Stimulated activated CD8-positive, alpha-beta memory T cell treated with anti-CD3 and anti-CD28 coated beads, Interleukin-12 subunit alpha, Interleukin-12 subunit beta, amount 100 ng/mL, for 24 hours (primary cell): ENCODE results near the gene AGR3.

Source experiments
- DNase-seq: peaks from one replicate; pipeline ENCODE4 v3.0.0-alpha.2; 2020; ENCODE audit errors: extremely low read depth

The AGR3 gene

DNA sequence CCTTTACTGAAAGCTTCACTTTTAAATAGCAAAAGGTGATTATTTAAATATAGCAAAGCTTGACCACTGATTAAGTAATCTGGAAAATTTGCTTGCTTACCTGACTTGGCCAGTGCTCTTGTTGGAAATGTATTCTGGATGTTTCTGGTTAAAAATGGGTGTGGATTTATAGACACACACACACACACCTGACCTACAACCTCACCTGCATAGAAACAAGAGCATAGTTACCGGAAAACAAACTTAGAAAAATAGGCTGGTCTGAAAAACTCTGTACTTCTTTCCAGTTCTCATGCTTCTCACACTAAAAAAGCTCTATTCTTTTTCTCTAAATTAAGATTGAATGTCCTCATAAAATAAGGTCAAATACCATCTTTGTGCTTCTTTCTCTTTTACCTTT, at the start of gene AGR3:
AGR3 (minus strand) TSS at position 140 of the 400 bp plus-strand sequence. CDS start 3,365 bp downstream, outside the sequence.
- DNase-seq, result no peak

GRCh38 chr7:16930946-16931345, 49.2 kb upstream of the AGR3 start:
- DNase-seq, result no peak

DNA sequence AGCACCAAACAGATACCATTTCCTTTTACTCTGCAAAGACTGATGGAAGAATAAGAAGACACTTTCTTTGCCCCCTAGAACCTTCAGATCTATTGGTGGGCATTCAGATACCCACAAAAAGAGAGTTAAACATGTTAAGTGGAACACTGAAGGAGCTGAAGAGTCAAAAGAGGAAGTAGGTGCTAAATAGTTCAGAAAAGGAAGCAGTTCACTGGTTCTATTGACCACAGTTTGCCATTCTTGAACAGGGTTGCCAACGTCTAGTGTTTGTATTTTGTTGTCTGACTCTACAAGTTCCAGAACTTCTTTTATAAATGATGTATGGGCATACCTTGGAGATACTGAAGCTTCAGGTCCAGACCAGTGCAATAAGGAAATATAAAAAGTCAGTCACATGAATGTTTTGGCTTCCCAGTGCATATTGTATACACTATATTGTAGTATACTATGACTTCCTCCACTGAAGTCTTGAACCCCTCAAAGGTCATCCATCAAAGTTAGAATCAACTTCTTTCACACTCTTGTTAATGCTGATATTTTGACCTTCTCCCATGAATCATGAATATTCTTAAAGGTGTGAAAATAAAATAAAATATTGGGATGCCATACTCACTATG, 47.5 kb upstream of the AGR3 start:
- DNase-seq, result no peak

- no peak for DNase-seq
Observed at GRCh38 chr7:16926861-16927260, 45.1 kb upstream of the AGR3 start.

DNA sequence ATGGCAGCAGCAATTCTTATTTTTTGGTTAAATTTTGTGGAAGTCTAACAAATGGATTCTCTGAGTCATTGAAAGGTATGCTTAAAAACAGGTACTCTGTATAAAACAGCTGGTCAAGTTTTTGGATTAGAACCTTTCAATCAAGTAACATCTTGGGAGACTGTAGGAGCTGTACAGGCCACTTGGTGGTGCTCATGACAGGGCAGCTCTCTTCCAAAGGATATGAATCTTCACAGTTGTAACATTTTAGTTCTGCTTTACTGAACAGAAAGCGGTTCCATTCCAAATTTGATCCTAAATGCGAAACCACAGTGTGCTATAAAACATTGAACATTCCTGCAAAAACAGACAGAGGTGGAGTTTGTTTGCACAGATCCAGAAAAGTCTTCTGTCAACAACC, 44.5 kb upstream of the AGR3 start:
- DNase-seq, result no peak

GRCh38 chr7:16925609-16926008, 43.8 kb upstream of the AGR3 start:
- DNase-seq, result no peak

- no peak for DNase-seq
Observed at GRCh38 chr7:16923019-16923418, 41.2 kb upstream of the AGR3 start.

DNA sequence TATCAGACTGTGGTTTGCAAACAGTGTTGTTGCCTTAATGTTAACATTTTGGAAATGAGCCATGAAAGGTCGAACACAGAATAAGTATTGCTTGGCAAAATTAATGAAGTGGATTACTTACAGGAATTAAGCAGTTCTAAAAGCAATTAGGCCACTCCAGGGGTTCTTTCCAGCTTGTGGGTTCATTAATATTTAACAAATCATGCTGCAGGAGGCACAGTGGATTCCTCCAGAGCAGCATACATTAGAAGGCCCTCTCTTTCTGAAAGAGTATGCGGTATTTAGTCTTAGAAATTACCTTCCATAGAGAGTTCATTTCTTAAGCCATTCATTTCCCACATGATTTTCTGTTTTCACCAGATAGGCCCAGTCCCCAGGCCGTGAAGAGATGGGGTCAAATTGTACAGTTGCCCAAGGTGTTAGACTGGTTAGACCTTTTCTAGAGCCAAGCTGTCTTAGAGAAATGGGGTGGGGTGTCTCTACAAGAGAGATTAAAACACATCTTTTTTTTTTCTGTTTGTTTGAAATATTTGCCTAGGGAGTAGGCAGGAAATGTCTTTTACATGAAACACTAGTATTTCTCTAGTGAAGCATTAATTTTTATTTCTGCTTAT, 40.0 kb upstream of the AGR3 start:
- no peak for DNase-seq

DNA sequence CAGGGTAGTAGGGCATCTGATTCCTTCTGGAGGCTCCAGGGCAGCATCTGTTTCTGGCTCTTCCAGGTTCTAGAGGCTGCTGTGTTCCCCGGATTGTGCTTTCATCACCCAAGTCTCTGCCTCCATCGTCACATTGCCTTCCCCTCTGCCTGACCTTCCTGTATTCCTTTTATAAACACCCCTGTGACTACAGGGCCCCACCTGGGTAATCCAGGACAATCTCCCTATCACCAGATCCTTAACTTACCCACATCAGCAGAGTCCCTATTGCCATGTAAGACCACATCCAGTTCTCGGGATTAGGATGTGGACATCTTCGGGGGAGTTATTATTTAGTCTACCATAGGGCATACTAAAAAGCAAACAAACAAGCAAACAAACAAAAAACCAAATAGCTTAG, 39.4 kb upstream of the AGR3 start:
- no peak for DNase-seq

DNA sequence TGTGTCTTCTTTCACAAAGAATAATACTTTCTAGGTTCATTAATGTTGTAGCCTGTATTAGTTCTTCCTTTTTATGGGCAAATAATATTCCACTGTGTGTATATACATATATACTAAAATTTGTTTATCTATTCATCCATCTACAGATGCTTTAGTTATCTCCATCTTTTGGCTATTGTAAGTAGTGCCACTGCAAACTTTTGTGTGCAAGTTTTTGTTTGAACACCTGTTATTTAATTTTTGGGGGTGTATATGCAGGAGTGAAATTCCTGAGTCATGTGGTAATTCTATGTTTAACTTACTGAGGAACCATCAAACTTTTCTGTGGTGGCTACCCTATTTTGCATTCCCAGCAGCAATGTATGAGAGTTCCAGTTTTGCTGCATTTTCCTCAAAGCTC, 37.7 kb upstream of the AGR3 start:
- no peak for DNase-seq

DNA sequence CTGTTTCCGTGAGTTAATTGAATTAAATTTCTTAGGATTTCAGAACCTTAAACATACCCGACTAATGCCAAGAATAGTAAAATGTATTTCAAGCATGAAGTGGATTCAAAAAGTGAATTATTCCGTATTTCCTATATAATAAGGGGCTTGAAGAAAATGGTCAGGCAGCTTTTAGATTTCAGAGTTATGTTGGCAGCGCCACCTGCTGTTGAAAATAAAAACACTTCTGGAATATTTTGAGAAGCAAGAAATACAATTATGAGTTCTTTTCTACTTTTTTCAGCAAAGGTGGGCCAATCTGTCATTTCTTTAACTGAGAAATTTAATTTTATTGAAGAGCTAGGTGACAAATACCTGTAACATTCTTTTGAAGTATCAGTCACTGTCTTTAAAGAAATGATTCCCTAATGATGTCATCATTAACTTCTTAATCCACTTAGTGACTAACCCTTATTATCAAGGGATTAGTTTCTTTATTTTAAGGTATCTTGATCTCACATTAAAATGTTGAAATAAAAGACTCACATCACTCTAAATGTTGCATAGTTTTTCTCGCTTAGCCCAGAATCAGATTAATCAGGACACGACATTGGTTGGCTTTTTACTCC, 36.6 kb upstream of the AGR3 start:
- no peak for DNase-seq

DNA sequence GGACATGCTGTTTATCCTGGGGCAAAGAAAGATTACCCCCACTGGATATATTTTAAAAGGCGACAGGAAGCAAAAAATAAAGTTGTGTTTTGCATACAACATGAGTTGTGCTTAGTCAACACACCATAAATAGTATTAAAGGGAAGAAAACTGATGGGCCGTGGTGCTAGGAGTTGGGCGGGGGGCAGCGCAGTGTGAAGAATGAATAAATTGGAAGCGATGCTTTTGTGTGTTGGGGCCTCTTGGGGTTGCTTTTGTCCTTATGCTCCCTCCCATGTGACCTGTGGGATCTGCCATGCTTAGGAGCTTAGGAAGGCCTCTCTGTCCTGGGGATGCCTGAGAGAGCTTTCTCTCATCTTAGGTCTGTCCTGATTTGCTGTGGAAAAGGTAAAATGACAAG, 35.0 kb upstream of the AGR3 start:
- no peak for DNase-seq

GRCh38 chr7:16916105-16916639, 34.4 kb upstream of the AGR3 start:
- DNase-seq, result no peak

GRCh38 chr7:16915405-16915804, 33.6 kb upstream of the AGR3 start:
- DNase-seq, result no peak

DNA sequence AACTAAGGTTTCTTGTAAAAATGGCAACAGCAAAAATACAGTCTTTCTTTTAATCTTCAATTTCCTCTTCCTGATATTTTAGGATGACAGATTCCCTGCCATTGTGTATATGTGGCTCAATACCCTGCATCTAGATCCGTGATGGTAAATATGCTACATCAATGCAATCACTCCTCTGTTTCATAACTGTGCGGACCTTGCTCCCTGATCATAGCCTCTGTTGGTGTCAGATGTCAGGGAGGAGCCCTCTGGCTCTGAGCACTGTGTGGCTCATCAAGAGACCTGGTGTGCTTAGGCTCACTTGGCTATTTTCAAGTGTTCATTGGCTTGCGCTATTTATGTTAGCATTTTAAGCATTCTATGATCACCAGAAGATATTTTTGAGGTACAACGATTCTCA, 33.0 kb upstream of the AGR3 start:
- DNase-seq, result no peak

- DNase-seq, result no peak
Observed at GRCh38 chr7:16913643-16914042, 31.9 kb upstream of the AGR3 start.

GRCh38 chr7:16912540-16912939, 30.8 kb upstream of the AGR3 start:
- no peak for DNase-seq

DNA sequence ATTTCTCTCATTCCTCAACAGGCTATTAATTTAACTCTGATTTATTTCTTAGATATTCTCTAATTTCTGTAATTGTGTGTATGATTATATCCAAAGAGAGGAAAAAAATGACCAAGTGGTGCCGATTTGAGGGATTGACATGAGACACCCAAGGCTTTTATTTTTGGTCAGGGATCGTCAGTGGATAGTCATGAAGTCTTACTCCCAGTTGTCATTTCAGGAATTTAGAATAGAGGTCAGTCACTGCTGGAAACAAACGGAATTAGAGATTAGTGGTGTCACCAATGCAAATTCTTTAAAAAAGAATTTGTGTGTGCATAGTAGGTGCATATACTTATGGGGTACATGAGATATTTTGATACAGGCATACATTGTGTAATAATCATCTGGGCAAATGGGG, 26.8 kb upstream of the AGR3 start:
- no peak for DNase-seq

DNA sequence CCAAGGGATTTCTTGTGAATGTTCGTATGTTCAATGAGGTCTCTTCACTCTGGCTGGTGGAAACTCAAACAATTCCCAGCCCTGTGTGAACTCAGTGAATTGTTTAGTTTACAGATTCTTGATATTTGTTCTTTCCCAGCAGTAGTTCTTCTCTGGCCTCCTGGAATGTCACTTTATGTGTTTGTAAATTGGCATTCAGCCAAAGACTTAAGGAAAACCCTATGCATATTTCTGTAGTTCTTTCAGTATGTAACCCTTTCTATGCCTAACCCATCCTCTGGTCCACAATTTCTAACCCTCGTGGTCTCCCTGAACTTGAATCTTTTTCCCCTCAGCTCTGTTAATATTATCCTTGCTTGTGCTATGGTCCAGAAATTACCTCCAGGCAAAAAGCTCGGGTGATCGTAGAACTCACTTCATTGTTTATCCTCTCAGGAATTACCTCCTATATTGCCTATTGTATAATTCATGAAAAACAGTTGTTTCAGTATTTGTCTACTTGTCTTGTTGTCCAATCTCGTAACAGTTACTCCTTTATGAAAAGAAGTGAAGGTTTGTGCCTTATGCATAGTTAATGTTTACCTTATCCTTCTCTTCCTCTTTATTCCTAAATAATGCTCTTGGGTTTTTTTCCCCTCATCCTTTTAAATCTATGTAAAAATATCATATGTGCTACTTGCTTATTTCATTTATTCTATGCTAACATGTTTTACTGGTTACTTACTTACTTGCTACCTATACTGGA, 23.7 kb upstream of the AGR3 start:
- DNase-seq, result no peak

DNA sequence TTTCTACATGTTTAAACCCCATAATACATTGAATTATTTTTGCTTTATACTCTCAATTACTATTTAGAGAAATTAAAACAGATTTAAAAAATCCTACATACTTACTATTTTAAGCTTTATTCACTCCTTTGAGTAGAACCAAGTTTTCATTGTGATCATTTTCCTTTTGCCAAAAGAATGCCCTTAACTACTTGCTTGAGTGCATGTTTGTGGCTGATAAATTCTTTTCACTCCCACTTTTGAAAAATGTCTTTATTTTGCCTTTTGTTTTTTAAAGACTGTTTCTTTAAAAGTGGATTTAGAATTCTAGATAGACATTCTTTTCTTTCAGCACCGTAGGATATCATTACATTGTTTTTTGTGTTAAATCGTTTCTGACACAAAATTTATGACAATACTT, 22.3 kb upstream of the AGR3 start:
- DNase-seq, result no peak

GRCh38 chr7:16900209-16900768, 18.5 kb upstream of the AGR3 start:
- DNase-seq, result no peak
